ENCODE results near the gene ZNF593. TPM values are rescaled to one million over a fixed set of nuclear protein-coding genes. Genes with fewer than 3 reads are reported as not detected.

Gene ZNF593
- total and polyA plus RNA-seq, 2 of the 13 experiments (the other 11 are each of a cell fraction or from before 2014, with no cell fraction given): 37.3 to 55.8 TPM

DNA sequence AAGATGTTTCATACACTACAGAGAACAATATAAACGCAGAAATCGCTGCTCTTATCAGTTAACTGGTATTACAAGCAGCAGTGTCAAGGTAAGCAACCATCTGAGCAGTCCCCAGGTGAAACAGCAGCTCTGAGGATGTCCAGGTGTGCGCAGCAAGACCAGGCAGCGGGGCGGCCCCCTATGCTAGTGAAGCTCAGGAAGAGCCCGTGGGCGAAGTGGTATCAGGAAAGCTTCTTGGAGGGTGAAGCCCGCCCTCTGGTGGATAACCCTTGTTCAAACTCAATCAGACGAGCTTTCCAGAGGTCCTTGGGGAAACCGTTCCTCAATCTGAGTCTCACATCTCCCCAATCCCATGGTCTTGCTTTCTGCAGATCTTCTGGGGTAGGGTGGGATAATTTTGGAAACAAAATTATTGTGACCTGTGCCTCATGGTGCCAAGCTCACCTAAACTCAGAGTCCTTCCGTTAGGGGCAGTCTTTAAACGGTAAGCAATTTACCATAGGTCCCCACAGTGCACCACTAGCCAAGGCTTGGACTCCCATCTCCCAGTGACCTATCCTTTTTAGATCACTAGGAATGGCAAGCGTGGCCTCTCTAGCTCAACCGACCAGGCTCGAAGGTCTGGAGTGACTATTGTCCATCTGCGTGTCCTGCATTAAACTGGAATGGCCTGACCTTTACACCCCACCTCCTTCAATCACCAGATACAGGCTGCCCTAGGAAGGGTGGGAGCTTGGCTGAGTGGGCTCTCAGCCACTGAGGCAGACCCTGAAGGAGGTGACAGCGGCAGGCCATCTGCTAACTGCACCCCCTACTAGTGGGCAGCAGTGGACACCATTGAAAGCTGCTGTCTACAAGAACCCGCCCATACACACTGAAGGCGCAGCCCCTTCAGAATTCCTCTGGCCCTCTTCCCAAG, 24.4 kb upstream of the ZNF593 start (continued):
- TF ChIP-seq ZNF496 (CRISPR knock-in tag; IDR thresholded peaks at IDR 0.05; ENCODE audit: insufficient replicate concordance) (no peak), HMG20B (CRISPR knock-in tag; conservative IDR thresholded peaks at IDR 0.05) (no peak), POLR2AphosphoS2 (IDR thresholded peaks at IDR 0.05; ENCODE audit: low read depth, low read length) (no peak), ZNF124 (CRISPR knock-in tag; IDR thresholded peaks at IDR 0.05) (0 out of 2 replicates have a peak, but pooled peaks have one; percentile 56), ERF (CRISPR knock-in tag; IDR thresholded peaks at IDR 0.05) (0 out of 2 replicates have a peak, but pooled peaks have one; percentile 20), HOXA7 (CRISPR knock-in tag; IDR thresholded peaks at IDR 0.05) (no peak), RXRB (CRISPR knock-in tag; IDR thresholded peaks at IDR 0.05; ENCODE audit: borderline replicate concordance) (0 out of 2 replicates have a peak, but pooled peaks have one; percentile 16), PRDM10 (CRISPR knock-in tag; IDR thresholded peaks at IDR 0.05; ENCODE audit: low read depth) (0 out of 2 replicates have a peak, but pooled peaks have one; percentile 48), YEATS2 (CRISPR knock-in tag; IDR thresholded peaks at IDR 0.05; ENCODE audit: borderline replicate concordance) (0 out of 2 replicates have a peak, but pooled peaks have one; percentile 35), XRCC5 (optimal IDR thresholded peaks at IDR 0.05; ENCODE audit: low read length) (peak; percentile 52), SALL1 (CRISPR knock-in tag; IDR thresholded peaks at IDR 0.05) (peak; percentile 18; the same call in 1 of the 2 replicates), NFE2L2 (IDR thresholded peaks at IDR 0.05; ENCODE audit: low read length) (no peak), MTF1 (CRISPR knock-in tag; IDR thresholded peaks at IDR 0.05) (no peak), NR2F2 (IDR thresholded peaks at IDR 0.05; ENCODE audit: borderline replicate concordance, low read depth) (no peak), STAT5B (CRISPR knock-in tag; IDR thresholded peaks at IDR 0.05) (no peak), PPARG (CRISPR knock-in tag; conservative IDR thresholded peaks at IDR 0.05) (0 out of 2 replicates have a peak, but pooled peaks have one; percentile 25), CHD2 (IDR thresholded peaks at IDR 0.05; ENCODE audit: low read depth, low read length) (no peak), NR0B2 (CRISPR knock-in tag; IDR thresholded peaks at IDR 0.05) (no peak), KAT7 (CRISPR knock-in tag; IDR thresholded peaks at IDR 0.05; ENCODE audit: borderline replicate concordance) (no peak), HNF1B (CRISPR knock-in tag; IDR thresholded peaks at IDR 0.05) (peak; percentile 45; the same call in 1 of the 2 replicates)
- TF ChIP-seq, protein P1, sequence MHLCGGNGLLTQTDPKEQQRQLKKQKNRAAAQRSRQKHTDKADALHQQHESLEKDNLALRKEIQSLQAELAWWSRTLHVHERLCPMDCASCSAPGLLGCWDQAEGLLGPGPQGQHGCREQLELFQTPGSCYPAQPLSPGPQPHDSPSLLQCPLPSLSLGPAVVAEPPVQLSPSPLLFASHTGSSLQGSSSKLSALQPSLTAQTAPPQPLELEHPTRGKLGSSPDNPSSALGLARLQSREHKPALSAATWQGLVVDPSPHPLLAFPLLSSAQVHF (CRISPR knock-in tag; IDR thresholded peaks at IDR 0.05): no peak
